ENCODE data around the gene SH3RF3. TPM values are rescaled to one million over a fixed set of nuclear protein-coding genes. Genes with fewer than 3 reads are reported as not detected.

Gene SH3RF3
- total and polyA plus RNA-seq, 10 of the 15 experiments (the other 5 are each of a cell fraction or from before 2014, with no cell fraction given), result 0.08 to 8.8 (median 2.3) TPM

GRCh38 chr2:109213646-109214433 lies 84.8 kb downstream of the SH3RF3 start (continued):
- TF ChIP-seq MLLT1 (IDR thresholded peaks at IDR 0.05), result peak; percentile 98
- TF ChIP-seq PAX8 (IDR thresholded peaks at IDR 0.05), result no peak
- peak; percentile 90 for TF ChIP-seq MTA2 (IDR thresholded peaks at IDR 0.05; ENCODE audit: low read depth)
- TF ChIP-seq PML (IDR thresholded peaks at IDR 0.05; ENCODE audit: low read length), result no peak
- TF ChIP-seq SKIL (IDR thresholded peaks at IDR 0.05; ENCODE audit: low read depth, poor library complexity, severe bottlenecking), result peak; percentile 91
- no peak for TF ChIP-seq SUPT20H (IDR thresholded peaks at IDR 0.05; ENCODE audit: borderline replicate concordance, control insufficient read depth, low read depth, low read length)
- TF ChIP-seq RELB (IDR thresholded peaks at IDR 0.05; ENCODE audit: low read depth), result peak; percentile 79
- TF ChIP-seq ZBED1 (IDR thresholded peaks at IDR 0.05; ENCODE audit: borderline replicate concordance), result 0 out of 2 replicates have a peak, but pooled peaks have one; percentile 76
- TF ChIP-seq ZNF217 (IDR thresholded peaks at IDR 0.05), result no peak
- TF ChIP-seq USF1 (IDR thresholded peaks at IDR 0.05; ENCODE audit: borderline replicate concordance, extremely low read length, insufficient read depth, low read depth, low read length), result peak; percentile 20
- TF ChIP-seq FOXK2 (IDR thresholded peaks at IDR 0.05), result peak; percentile 48; the same call in 1 of the 2 replicates
- TF ChIP-seq TBL1XR1 (IDR thresholded peaks at IDR 0.05; ENCODE audit: low read depth, low read length), result peak; percentile 78; the same call in 1 of the 2 replicates
- TF ChIP-seq RFX5 (IDR thresholded peaks at IDR 0.05; ENCODE audit: low read depth, low read length), result no peak
- TF ChIP-seq ESRRA (IDR thresholded peaks at IDR 0.05; ENCODE audit: low read length), result no peak
- TF ChIP-seq SREBF2 (IDR thresholded peaks at IDR 0.05; ENCODE audit: low read length), result no peak
- TF ChIP-seq SUZ12 (IDR thresholded peaks at IDR 0.05; ENCODE audit: unreplicated experiment), result no peak
- no peak for TF ChIP-seq GABPA (IDR thresholded peaks at IDR 0.05; ENCODE audit: low read depth)
- 0 out of 3 replicates have a peak, but pooled peaks of 1 of the 2 experiments have one; percentile 16 for TF ChIP-seq EGR1 (IDR thresholded peaks at IDR 0.05; ENCODE audit: borderline replicate concordance in 1 of 2, low read depth in 2 of 2, low read length in 2 of 2)
- no peak for TF ChIP-seq YBX1 (IDR thresholded peaks at IDR 0.05)
- peak; percentile 90 for TF ChIP-seq EED (IDR thresholded peaks at IDR 0.05; ENCODE audit: low read depth)
- TF ChIP-seq FOXM1 (IDR thresholded peaks at IDR 0.05; ENCODE audit: low read depth, low read length), result peak; percentile 60; the same call in 1 of the 2 replicates
- no peak; the same call in 1 of the 2 replicates for TF ChIP-seq STAT1 (conservative IDR thresholded peaks at IDR 0.05)
- TF ChIP-seq ATF7 (IDR thresholded peaks at IDR 0.05; ENCODE audit: low read depth), result peak; percentile 88
- TF ChIP-seq ATF2 (IDR thresholded peaks at IDR 0.05; ENCODE audit: low read length), result peak; percentile 39; the same call in 1 of the 2 replicates

All from GM12878 (cell line).